HG03439 (cell line): ENCODE measurements around the gene RPS25.
A peak's percentile ranks its signal among the peaks of the same experiment; 100 is the strongest.
"Not testable (repeated sequence)": the region's sequence is repeated elsewhere in the genome, so short reads cannot be mapped to it uniquely, and the experiment has no call there.

ENCODE experiments used
- ATAC-seq: cut with Tn5 transposase; IDR thresholded peaks from one replicate; pipeline ENCODE4 v1.9.1; 2021; ENCODE audit warnings: mild to moderate bottlenecking, moderate library complexity; ENCODE audit not compliant: unreplicated experiment

The RPS25 gene

GRCh38 chr11:119018074-119018938 lies at the start of gene RPS25, which contains the start of gene TRAPPC4:
RPS25 (minus strand) TSS chr11:119018343; CDS start chr11:119018284, 59 bp downstream.
TRAPPC4 (plus strand) TSS chr11:119018766; CDS start chr11:119018796, 30 bp downstream.
- peak; percentile 84 for ATAC-seq

DNA sequence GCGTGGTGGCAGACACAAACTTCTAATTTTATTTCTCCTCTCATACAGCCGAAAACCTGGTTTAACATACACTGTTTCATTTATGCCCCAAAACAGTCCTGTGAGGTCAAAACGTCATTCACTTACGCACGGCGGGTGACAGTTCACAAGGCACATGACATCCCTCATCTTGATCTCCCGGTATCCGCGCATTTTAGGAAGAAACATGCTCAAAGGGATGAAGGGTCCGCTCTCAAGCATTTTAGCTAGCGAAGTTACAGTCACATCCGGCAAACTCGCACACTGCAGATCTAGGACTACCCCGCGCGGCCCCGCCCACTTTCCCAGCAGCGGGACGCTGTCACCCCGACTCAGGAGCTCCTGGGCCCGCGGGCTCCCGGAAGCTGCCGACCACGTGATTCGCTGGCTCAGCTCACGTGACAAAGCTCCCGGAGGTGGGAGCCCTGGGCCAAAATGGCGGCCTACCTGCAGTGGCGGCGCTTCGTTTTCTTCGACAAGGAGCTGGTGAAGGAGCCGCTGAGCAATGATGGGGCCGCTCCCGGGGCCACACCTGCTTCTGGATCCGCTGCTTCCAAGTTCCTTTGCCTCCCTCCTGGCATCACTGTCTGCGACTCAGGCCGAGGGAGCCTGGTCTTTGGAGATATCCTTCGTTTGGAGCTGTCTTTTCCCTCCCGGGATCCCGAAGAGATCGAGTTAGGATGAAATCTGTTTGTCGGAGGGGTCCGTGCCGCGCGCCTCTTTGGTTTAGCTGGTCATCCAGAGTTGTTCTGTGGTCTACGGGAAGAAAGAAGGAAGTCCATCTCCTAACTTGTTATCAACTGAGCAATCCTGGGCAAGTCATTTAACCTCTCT lies 49.5 kb upstream of the RPS25 start, which contains the start of gene VPS11:
TSS of gene VPS11 (plus strand) at position 448 of the 852 bp plus-strand sequence. CDS start at position 454, 6 bp downstream.
- peak; percentile 84 for ATAC-seq

DNA sequence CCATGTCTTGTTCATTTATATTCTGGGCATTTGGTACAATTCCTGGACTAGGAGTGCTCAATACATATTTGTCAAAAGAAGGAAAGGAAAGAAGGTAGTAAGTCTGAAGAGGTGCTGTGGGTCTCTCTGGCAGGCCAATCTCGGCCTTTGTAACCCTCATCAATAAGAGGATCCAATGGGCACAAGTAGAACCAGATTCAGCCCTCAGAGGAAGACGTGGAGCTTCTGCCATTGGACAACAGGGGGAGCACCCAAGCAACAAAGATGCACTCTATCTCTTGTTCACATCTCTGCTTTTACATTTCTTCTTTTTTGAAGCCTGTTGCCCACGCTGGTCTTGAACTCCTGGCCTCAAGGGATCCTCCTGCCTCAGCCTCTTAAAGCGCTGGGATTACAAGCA lies 47.2 kb upstream of the RPS25 start:
- no peak for ATAC-seq

GRCh38 chr11:119062779-119063178 lies 44.6 kb upstream of the RPS25 start:
- no peak for ATAC-seq

DNA sequence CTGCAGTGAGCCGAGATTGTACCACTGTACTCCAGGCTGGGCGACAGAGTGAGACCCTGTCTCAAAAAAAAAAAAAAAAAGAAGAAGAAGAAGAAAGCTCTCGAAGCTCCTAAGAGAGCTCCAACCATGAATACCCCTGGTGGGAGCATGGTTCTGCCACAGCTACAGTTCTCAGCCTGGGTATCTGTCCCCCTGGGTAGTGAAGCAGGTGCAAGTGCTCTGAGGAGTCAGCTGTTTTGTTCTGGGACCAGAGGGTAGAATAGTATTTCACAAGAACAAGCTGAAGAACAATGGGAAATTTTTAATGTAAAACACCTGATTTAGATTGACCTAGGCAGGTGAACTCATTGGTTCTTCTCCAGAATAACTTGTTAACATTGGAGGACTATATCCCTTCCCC lies 43.1 kb upstream of the RPS25 start:
- ATAC-seq, result no peak

- not testable (repeated sequence) for ATAC-seq
Observed at GRCh38 chr11:119059128-119059527, 41.0 kb upstream of the RPS25 start.

DNA sequence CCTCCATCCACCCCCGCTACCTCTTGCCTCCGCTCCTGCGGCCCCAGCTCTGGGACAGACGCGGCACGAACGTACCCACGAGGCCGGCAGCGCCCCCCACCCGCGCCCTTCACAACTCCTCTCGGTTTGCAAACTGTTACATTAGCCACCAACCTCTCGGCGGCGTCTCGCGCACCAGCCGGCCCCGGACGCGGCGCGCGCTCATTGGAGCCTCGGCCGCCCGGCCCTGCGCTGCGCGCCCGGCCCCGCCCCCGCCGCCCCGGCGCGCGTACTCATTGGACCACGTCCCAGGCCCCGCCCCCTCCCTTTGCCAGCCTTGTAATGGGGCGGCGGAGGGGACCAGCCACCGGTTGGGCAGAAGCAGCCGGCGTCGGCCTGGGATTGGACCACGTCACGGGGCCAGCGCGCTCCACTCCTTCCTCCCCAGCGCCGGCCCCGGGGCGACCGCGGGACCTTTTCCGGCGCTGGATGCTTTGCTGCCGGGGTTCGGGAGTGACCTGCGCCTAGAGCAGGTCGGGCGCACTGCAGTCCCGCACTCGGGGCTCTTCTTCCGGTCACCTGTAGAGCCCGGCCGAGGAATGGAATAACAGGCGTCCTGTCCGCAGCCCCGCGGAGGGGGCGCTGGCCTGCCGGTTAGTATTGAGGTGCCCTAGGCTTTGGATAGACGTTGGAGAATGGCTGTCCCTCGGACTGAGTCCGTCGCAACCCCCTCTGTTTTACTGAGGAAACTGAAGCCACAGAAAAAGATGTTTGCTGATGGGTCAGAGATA lies 39.0 kb upstream of the RPS25 start, which contains the start of gene HYOU1:
TSS of gene HYOU1 (minus strand) at position 206 of the 770 bp plus-strand sequence. CDS start 1,045 bp downstream, outside the sequence.
- ATAC-seq, result peak; percentile 86

GRCh38 chr11:119056421-119056999 lies 38.4 kb upstream of the RPS25 start:
- peak; percentile 3 for ATAC-seq

DNA sequence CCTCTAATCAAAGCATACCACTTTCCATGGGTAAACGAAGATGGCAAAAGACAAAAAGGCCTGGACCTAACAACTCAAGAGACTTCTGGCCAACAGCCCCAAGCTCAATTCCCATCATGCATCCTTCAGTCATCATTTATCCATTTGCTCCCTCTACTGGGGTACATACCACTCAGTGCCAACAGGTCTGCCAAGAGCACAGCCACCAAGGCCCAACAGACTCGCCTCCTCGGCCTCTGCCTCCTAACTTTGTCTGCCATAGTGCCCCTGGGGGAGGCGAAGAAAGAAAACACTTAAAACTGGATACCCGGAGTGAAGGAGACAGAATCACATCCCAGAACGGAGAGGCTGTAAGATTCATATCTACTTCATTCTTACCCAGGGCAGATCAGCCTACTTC lies 37.8 kb upstream of the RPS25 start:
- no peak for ATAC-seq

DNA sequence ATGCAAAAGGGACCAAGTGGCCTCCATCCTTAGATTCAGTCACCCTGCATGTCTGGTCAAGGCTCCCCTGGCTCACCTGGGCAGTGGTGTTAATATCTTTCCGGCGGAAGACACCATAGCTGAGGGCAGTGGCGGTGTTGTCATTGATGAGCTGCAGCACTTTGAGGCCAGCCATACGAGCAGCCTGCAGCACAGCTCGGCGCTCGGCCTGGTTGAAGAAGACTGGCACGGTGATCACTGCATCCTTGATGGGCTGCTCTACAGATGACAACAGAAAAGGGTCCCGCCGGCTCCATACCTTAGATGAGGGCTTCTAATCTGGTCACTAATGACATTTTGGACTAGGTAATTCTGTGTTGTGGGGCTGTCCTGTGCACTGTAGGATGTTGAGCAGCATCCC lies 36.3 kb upstream of the RPS25 start:
- ATAC-seq, result no peak

DNA sequence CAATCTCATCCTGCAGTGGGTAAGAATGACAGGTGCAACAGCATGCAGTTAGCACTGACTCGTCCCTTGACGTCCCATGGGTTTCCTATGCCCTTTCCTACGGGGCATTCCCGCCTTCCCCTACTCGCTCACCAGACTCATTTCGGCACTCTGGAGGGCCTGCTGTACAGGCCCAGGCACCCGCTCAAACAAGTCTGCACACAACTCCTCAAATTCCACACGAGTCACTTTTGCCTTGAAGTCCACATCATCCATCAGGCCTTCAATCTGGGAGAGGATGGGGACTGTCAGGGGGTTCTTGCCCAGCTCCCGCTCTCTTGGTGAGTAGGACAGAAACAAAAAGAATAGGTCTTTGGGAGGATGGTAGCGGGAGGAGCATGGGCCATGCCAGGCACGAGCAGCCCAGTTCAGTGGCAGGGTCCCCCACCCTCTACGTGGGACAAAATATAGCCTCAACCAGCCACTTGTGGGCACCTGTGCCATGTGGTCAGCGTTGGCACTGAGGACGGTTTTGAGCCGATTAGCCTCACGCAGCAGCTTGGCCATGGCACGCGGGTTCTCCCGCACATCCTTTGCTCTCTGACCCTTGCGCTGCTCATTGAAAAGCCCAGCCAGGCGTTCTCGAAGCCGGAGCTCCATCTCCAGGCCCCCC lies 34.1 kb upstream of the RPS25 start:
- no peak for ATAC-seq

GRCh38 chr11:119051440-119052162 lies 33.5 kb upstream of the RPS25 start:
- no peak for ATAC-seq

DNA sequence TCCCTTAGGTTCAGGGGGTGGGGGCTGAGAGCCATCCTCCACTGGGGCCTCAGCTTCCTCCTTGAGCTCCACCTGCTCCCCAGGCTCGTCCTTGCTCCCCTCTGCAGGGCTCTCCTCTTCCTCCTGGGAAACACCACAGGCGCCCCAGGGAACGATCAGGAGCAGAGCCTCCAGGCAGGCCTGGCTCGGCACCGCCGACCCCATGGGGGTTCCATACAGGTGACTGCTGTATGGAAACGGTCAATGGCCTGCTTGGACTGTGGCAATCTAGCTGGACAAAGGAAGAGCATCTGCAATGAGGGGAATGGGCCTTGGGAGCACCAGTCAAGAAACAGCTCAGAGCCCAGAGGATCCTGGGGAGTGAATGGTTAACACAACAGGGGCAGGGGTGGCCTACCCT lies 30.9 kb upstream of the RPS25 start:
- ATAC-seq, result no peak

DNA sequence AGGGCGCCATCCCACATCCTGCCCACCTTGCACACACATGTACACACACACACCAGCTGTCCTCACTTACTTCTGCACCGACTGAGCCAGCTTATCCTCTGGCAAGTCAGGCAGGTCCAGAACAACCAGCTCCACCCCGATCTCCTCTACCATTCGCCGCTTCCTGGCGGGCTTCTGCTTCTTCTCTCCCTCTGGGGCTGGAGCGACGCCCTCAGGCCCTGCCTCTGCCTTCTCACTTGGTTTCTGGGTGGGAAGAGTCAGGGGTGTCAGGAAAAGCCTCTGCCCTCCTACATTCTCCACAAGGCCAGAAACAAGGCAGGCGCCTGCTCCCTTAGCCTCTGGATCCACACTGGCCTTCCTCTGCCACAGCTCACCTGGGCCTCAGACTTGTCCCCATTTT lies 30.5 kb upstream of the RPS25 start:
- ATAC-seq, result no peak

GRCh38 chr11:119047205-119047604 lies 29.1 kb upstream of the RPS25 start:
- ATAC-seq, result no peak

GRCh38 chr11:119046489-119046888 lies 28.3 kb upstream of the RPS25 start:
- no peak for ATAC-seq

- no peak for ATAC-seq
Observed at GRCh38 chr11:119044708-119045107, 26.6 kb upstream of the RPS25 start.

- no peak for ATAC-seq
Observed at GRCh38 chr11:119042927-119043326, 24.8 kb upstream of the RPS25 start.
